HepG2 (cell line): ENCODE results near the gene ARL5A. TPM values are rescaled to one million over a fixed set of nuclear protein-coding genes. Genes with fewer than 3 reads are reported as not detected.

ENCODE experiments used
- CENPX ChIP-seq: sonication (generic); formaldehyde crosslinking; IDR thresholded peaks from 2 replicates; pipeline ENCODE4 v1.9.0; 2021; ENCODE audit warnings: mild to moderate bottlenecking, missing genetic modification reagents, moderate library complexity
- EP300 ChIP-seq, 3 experiments: sonication (generic) in 1 of 3; formaldehyde crosslinking in 1 of 3; IDR thresholded peaks; 2 replicates each; pipeline versions ENCODE4 v1.5.1 to v1.6.1; 2011 to 2020; ENCODE audit warnings: low read depth in 2 of 3, low read length in 2 of 3, borderline replicate concordance in 1 of 3, improper control_type of control experiment in 1 of 3, mild to moderate bottlenecking in 1 of 3, missing genetic modification reagents in 1 of 3, moderate library complexity in 1 of 3
- FOXC1 ChIP-seq: sonication (generic); formaldehyde crosslinking; IDR thresholded peaks from 2 replicates; pipeline ENCODE4 v1.8.0; 2022; ENCODE audit warnings: mild to moderate bottlenecking, missing genetic modification reagents, borderline replicate concordance
- HMGXB4 ChIP-seq, 2 experiments: sonication (generic) in 1 of 2; formaldehyde crosslinking in 1 of 2; IDR thresholded peaks; 2 replicates each; pipeline versions ENCODE4 v1.4.0 to v1.6.1; 2018 to 2020; ENCODE audit warnings: missing genetic modification reagents in 2 of 2, borderline replicate concordance in 1 of 2, low read depth in 1 of 2, mild to moderate bottlenecking in 1 of 2, missing biosample characterization in 1 of 2
- JUNB ChIP-seq: sonication (generic); formaldehyde crosslinking; IDR thresholded peaks from 2 replicates; pipeline ENCODE4 v1.8.0; 2022; ENCODE audit warnings: missing genetic modification reagents, mild to moderate bottlenecking, borderline replicate concordance
- SATB2 ChIP-seq: sonication (generic); formaldehyde crosslinking; IDR thresholded peaks from 2 replicates; pipeline ENCODE4 v1.5.0; 2020; ENCODE audit warnings: missing genetic modification reagents
- ZGPAT ChIP-seq: IDR thresholded peaks from 2 replicates; pipeline ENCODE4 v1.6.1; 2016; ENCODE audit warnings: mild to moderate bottlenecking
- ZNF547 ChIP-seq: sonication (generic); formaldehyde crosslinking; IDR thresholded peaks from 2 replicates; pipeline ENCODE4 v1.5.1; 2020; ENCODE audit warnings: mild to moderate bottlenecking, missing genetic modification reagents
- ZNF609 ChIP-seq: sonication (generic); formaldehyde crosslinking; IDR thresholded peaks from 2 replicates; pipeline ENCODE4 v1.4.0; 2020; ENCODE audit warnings: mild to moderate bottlenecking, missing genetic modification reagents, borderline replicate concordance
- ZNF646 ChIP-seq: sonication (generic); formaldehyde crosslinking; IDR thresholded peaks from 2 replicates; pipeline ENCODE4 v1.9.0; 2021; ENCODE audit warnings: mild to moderate bottlenecking, missing genetic modification reagents
- polyA plus RNA-seq, 8 experiments: library from polyadenylated mRNA; depleted of rRNA in 3 of 8; stranded (reverse) in 7 of 8; unstranded in 1 of 8; fragments of >200 nt; fragmentation: Illumina TruSeq in 4 of 8; extraction: Trizol in 4 of 8; gene quantifications; 2 replicates each; pipeline versions ENCODE4 v1.2.1 to v1.2.3, GENCODE V29; 2011 to 2016; ENCODE audit warnings: low read depth in 4 of 8, missing spikeins in 1 of 8, mixed read lengths in 1 of 8; ENCODE audit not compliant: insufficient read depth in 1 of 8
- total RNA-seq, 5 experiments: library from RNA; depleted of rRNA; stranded (reverse); fragments of >200 nt; fragmentation: Illumina TruSeq; extraction: Trizol; gene quantifications; 2 replicates each; pipeline ENCODE4 v1.2.3, GENCODE V29; 2016; ENCODE audit warnings: low read depth in 1 of 5

Gene ARL5A
- total and polyA plus RNA-seq, 2 of the 13 experiments (the other 11 are each of a cell fraction or from before 2014, with no cell fraction given): 47.5 to 149 TPM

DNA sequence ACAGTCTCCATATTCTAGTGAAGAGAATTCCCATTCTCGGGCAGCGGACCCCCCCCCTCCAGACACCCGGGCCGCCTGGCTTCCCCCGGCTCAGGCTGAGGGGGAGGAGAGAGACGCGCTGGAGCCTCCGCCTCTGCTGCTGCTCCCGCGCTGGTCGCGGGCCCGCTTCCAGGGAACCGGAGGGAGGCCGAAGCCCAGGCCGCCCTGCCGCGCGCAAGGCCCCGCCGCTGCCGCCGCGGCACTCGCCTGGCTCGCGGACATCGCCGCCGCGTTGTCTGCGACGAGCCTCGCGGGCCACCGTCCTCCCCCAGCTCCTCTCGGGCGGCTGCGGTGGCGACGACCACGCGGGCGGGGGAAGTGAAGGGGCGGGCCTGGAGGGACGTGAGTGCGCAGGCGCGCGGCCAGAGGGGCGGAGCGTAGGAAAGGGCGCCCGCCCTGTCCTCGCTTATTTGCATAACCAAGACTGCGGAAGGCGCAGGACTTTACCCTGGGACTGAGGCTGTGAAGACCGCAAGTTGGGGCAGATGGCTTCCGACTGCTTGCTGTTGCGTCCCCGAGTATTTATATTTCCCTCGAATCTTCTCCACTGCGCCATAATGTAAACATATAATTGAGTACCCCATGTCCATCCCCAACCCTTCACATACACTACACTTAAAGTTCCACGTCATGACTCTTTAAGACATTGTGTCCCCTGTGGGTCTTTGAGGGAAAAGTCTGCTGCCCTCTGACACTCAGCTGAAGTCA, at the start of gene ARL5A (continued):
- TF ChIP-seq ZNF646 (no peak; the same call in 1 of the 2 replicates), FOXC1 (CRISPR knock-in tag) (0 out of 2 replicates have a peak, but pooled peaks have one; percentile 69), ZGPAT (peak; percentile 86), ZNF609 (CRISPR knock-in tag) (0 out of 2 replicates have a peak, but pooled peaks have one; percentile 32), EP300 (IDR thresholded peaks at IDR 0.05; ENCODE audit: low read depth in 2 of 2, low read length in 2 of 2) (0 out of 4 replicates have a peak, but pooled peaks of 1 of the 2 experiments have one; percentile 11), EP300 (CRISPR knock-in tag; IDR thresholded peaks at IDR 0.05; ENCODE audit: borderline replicate concordance) (peak; percentile 19; the same call in 1 of the 2 replicates), JUNB (CRISPR knock-in tag) (no peak), CENPX (no peak), ZNF547 (CRISPR knock-in tag) (peak; percentile 62; the same call in 1 of the 2 replicates), SATB2 (0 out of 2 replicates have a peak, but pooled peaks have one; percentile 64), HMGXB4 (CRISPR knock-in tag; IDR thresholded peaks at IDR 0.05; ENCODE audit: borderline replicate concordance in 1 of 2, low read depth in 1 of 2) (peak; percentile 75 to 85)
